ENCODE data around the gene VPS16.
"Not testable (repeated sequence)": the region's sequence is repeated elsewhere in the genome, so short reads cannot be mapped to it uniquely, and the experiment has no call there.

The VPS16 gene

GRCh38 chr20:2869381-2869780 is 28.8 kb downstream of the VPS16 start:
- DNase-seq (ENCODE audit: low read depth in 2 of 2), result no peak

- DNase-seq (ENCODE audit: low read depth in 2 of 2), result no peak
These were observed 30.5 kb downstream of the VPS16 start for GRCh38 chr20:2871111-2871465.

- DNase-seq (ENCODE audit: low read depth in 2 of 2), result no peak
These were observed 31.3 kb downstream of the VPS16 start for GRCh38 chr20:2871661-2872458.

GRCh38 chr20:2872459-2873009 is 32.0 kb downstream of the VPS16 start:
- DNase-seq (ENCODE audit: low read depth in 2 of 2), result peak; percentile 51 to 53

- peak; percentile 81 for DNase-seq (ENCODE audit: low read depth in 2 of 2)
These were observed 32.6 kb downstream of the VPS16 start, which contains the start of gene PTPRA for GRCh38 chr20:2873010-2873746. PTPRA (plus strand) TSS chr20:2873481; CDS start chr20:2964278, 90,797 bp downstream.

GRCh38 chr20:2873747-2874041 is 33.1 kb downstream of the VPS16 start:
- DNase-seq (ENCODE audit: low read depth in 2 of 2), result no peak

GRCh38 chr20:2874456-2874855 is 33.9 kb downstream of the VPS16 start:
- no peak for DNase-seq (ENCODE audit: low read depth in 2 of 2)

- DNase-seq (ENCODE audit: low read depth in 2 of 2), result no peak
These were observed 35.2 kb downstream of the VPS16 start for GRCh38 chr20:2875690-2876203.

- no peak for DNase-seq (ENCODE audit: low read depth in 2 of 2)
These were observed 38.0 kb downstream of the VPS16 start for GRCh38 chr20:2878515-2878914.

- DNase-seq (ENCODE audit: low read depth in 2 of 2), result no peak
These were observed 38.6 kb downstream of the VPS16 start for GRCh38 chr20:2879146-2879545.

- no peak for DNase-seq (ENCODE audit: low read depth in 2 of 2)
These were observed 40.1 kb downstream of the VPS16 start for GRCh38 chr20:2880650-2881049.

GRCh38 chr20:2883726-2884637 is 43.4 kb downstream of the VPS16 start:
- no peak for DNase-seq (ENCODE audit: low read depth in 2 of 2)

GRCh38 chr20:2887715-2888114 is 47.2 kb downstream of the VPS16 start:
- no peak for DNase-seq (ENCODE audit: low read depth in 2 of 2)

- DNase-seq (ENCODE audit: low read depth in 2 of 2), result no peak
These were observed 47.8 kb downstream of the VPS16 start for GRCh38 chr20:2888224-2888955.

GRCh38 chr20:2889209-2889608 is 48.7 kb downstream of the VPS16 start:
- no peak for DNase-seq (ENCODE audit: low read depth in 2 of 2)

GRCh38 chr20:2889797-2890196 is 49.3 kb downstream of the VPS16 start:
- DNase-seq (ENCODE audit: low read depth in 2 of 2), result no peak

- DNase-seq (ENCODE audit: low read depth in 2 of 2), result no peak
These were observed 50.2 kb downstream of the VPS16 start for GRCh38 chr20:2890742-2891141.

GRCh38 chr20:2891343-2891742 is 50.8 kb downstream of the VPS16 start:
- no peak for DNase-seq (ENCODE audit: low read depth in 2 of 2)

- no peak for DNase-seq (ENCODE audit: low read depth in 2 of 2)
These were observed 51.8 kb downstream of the VPS16 start for GRCh38 chr20:2892376-2892775.

GRCh38 chr20:2894221-2894620 is 53.7 kb downstream of the VPS16 start:
- no peak for DNase-seq (ENCODE audit: low read depth in 2 of 2)

- DNase-seq (ENCODE audit: low read depth in 2 of 2), result not testable (repeated sequence)
These were observed 54.6 kb downstream of the VPS16 start for GRCh38 chr20:2895154-2895553.

Data from activated CD8-positive, alpha-beta memory T cell treated with anti-CD3 and anti-CD28 coated beads for 4 hours (primary cell).